Measurements from ENCODE around the gene SEC14L1. TPM values are rescaled to one million over a fixed set of nuclear protein-coding genes. Genes with fewer than 3 reads are reported as not detected.
"Not testable (repeated sequence)": the region's sequence is repeated elsewhere in the genome, so short reads cannot be mapped to it uniquely, and the experiment has no call there.

Gene SEC14L1
- total and polyA plus RNA-seq, 3 experiments from 2014 or later: 9.5 to 75.6 (median 73.3) TPM

- Histone ChIP-seq H3K27me3 (ENCODE audit: insufficient read depth, low read length, poor library complexity, severe bottlenecking) (no peaks in the 10 kb centered on the region), H3K4me1 (ENCODE audit: insufficient read depth, low read length) (peaks cover 14% of the 10 kb centered on the region), H3K4me3 (ENCODE audit: low read length) (no peak overlapping the region), H3K9me3 (ENCODE audit: low read length) (no peaks in the 10 kb centered on the region), H3K27ac (ENCODE audit: low read depth, low read length) (no peak overlapping the region), H3K36me3 (ENCODE audit: insufficient read depth, low read length) (peaks cover 4% of the 10 kb centered on the region)
- Mint-ChIP-seq H3K4me3 (no peak overlapping the region), H3K27ac (peak overlapping the region in 6 of 8 donors; percentile 33 to 86 (median 39)), H3K4me1 (peaks cover 16 to 31% (median 24%) of the 10 kb centered on the region in 3 donors), H3K36me3 (peaks cover 4 to 32% (median 7%) of the 10 kb centered on the region in 3 donors), H3K27me3 (no peaks in the 10 kb centered on the region), H3K9me3 (no peaks in the 10 kb centered on the region)
- ChIA-PET CTCF (interaction anchor here (1.6 kb wide), 1 partner anchor 13 kb away, joined by 6 read pairs; no protein-coding TSS in a partner anchor), POLR2A (no interaction called here)
- no peak for DNase-seq
Measured at GRCh38 chr17:77101521-77102410, 39.0 kb upstream of the SEC14L1 start.

DNA sequence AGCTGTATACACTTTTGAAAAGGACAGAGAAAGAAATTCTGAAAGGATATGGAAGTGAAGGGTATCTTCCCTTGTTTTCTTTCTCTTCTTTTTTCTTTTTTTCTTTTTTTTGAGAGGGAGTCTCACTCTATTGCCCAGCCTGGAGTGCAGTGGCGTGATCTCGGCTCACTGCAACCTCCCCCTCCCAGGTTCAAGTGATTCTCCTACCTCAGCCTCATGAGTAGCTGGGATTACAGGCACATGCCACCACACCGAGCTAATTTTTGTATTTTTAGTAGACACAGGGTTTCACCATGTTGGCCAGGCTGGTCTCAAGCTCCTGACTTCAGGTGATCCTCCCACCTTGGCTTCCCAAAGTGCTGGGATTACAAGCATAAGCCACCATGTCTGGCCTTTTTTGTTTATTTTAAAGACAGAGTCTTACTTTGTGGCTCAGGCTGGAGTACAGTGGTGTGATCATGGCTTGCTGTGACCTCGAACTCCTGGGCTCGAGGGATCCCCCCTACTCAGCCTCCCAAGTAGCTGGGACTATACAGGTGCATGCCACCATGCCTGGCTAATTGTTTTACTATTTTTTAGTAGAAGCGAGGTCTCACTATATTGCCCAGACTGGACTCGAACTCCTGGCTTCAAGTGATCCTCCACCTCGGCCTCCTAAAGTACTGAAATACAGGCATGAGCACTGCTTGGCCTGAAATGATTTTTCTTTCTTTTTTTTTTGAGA is 38.2 kb upstream of the SEC14L1 start:
- H3K36me3 ChIP-seq (ENCODE audit: insufficient read depth, low read length); H3K4me3 ChIP-seq (ENCODE audit: low read length); H3K9me3 Mint-ChIP-seq; H3K9me3 ChIP-seq (ENCODE audit: low read length); CTCF ChIA-PET; H3K27me3 Mint-ChIP-seq; H3K4me3 Mint-ChIP-seq; H3K27ac ChIP-seq (ENCODE audit: low read depth, low read length); H3K27me3 ChIP-seq (ENCODE audit: insufficient read depth, low read length, poor library complexity, severe bottlenecking); DNase-seq: not testable (repeated sequence)
- Mint-ChIP-seq H3K27ac (peak overlapping the region in 4 of 8 donors; percentile 36 to 65 (median 44)), H3K36me3 (peaks cover 4 to 28% (median 6%) of the 10 kb centered on the region in 3 donors), H3K4me1 (peaks cover 22 to 36% (median 26%) of the 10 kb centered on the region in 3 donors)
- peaks cover 14% of the 10 kb centered on the region for H3K4me1 ChIP-seq (ENCODE audit: insufficient read depth, low read length)
- POLR2A ChIA-PET: interaction anchor here (0.6 kb wide), 1 partner anchor 323 kb away, joined by 7 read pairs; no protein-coding TSS in a partner anchor

GRCh38 chr17:77105706-77106105 is 35.1 kb upstream of the SEC14L1 start:
- POLR2A ChIA-PET: no interaction called here
- no peaks in the 10 kb centered on the region for H3K9me3 ChIP-seq (ENCODE audit: low read length)

GRCh38 chr17:77106874-77107358 is 33.9 kb upstream of the SEC14L1 start:
- DNase-seq: peak in 1 of 5 donors; percentile 30
- POLR2A ChIA-PET: interaction anchor here (0.7 kb wide), 1 partner anchor 22 kb away, joined by 3 read pairs; no protein-coding TSS in a partner anchor
- no peaks in the 10 kb centered on the region for H3K27me3 ChIP-seq (ENCODE audit: insufficient read depth, low read length, poor library complexity, severe bottlenecking)
- H3K9me3 ChIP-seq (ENCODE audit: low read length): no peaks in the 10 kb centered on the region
- H3K27ac ChIP-seq (ENCODE audit: low read depth, low read length): no peak overlapping the region
- CTCF ChIA-PET: no interaction called here
- Mint-ChIP-seq H3K36me3 (peaks cover 0 to 1% (median 0%) of the 10 kb centered on the region in 3 donors), H3K27me3 (peaks cover 0 to 4% of the 10 kb centered on the region in 2 donors), H3K4me3 (peak overlapping the region; percentile 69 to 90 (median 74)), H3K27ac (peak overlapping the region in 7 of 8 donors; percentile 38 to 96 (median 84)), H3K4me1 (peaks cover 20 to 37% (median 28%) of the 10 kb centered on the region in 3 donors), H3K9me3 (no peaks in the 10 kb centered on the region)
- peaks cover 7% of the 10 kb centered on the region for H3K4me1 ChIP-seq (ENCODE audit: insufficient read depth, low read length)
- H3K4me3 ChIP-seq (ENCODE audit: low read length): peak overlapping the region; percentile 34
- H3K36me3 ChIP-seq (ENCODE audit: insufficient read depth, low read length): no peaks in the 10 kb centered on the region

More at GRCh38 chr17:77105706-77106105, 35.1 kb upstream of the SEC14L1 start:
- no peaks in the 10 kb centered on the region for H3K27me3 ChIP-seq (ENCODE audit: insufficient read depth, low read length, poor library complexity, severe bottlenecking)
- no peaks in the 10 kb centered on the region for H3K9me3 Mint-ChIP-seq
- no peaks in the 10 kb centered on the region for H3K36me3 ChIP-seq (ENCODE audit: insufficient read depth, low read length)
- peak overlapping the region in 1 of 7 donors; percentile 5 for H3K4me3 Mint-ChIP-seq
- peaks cover 0 to 4% of the 10 kb centered on the region in 2 donors for H3K27me3 Mint-ChIP-seq
- CTCF ChIA-PET: no interaction called here
- DNase-seq: no peak
- H3K4me1 ChIP-seq (ENCODE audit: insufficient read depth, low read length): peaks cover 7% of the 10 kb centered on the region
- peaks cover 20 to 37% (median 28%) of the 10 kb centered on the region in 3 donors for H3K4me1 Mint-ChIP-seq
- peaks cover 0 to 6% (median under 1%) of the 10 kb centered on the region in 3 donors for H3K36me3 Mint-ChIP-seq
- H3K27ac ChIP-seq (ENCODE audit: low read depth, low read length): no peak overlapping the region
- H3K4me3 ChIP-seq (ENCODE audit: low read length): no peak overlapping the region
- peak overlapping the region in 4 of 8 donors; percentile 3 to 79 (median 39) for H3K27ac Mint-ChIP-seq

DNA sequence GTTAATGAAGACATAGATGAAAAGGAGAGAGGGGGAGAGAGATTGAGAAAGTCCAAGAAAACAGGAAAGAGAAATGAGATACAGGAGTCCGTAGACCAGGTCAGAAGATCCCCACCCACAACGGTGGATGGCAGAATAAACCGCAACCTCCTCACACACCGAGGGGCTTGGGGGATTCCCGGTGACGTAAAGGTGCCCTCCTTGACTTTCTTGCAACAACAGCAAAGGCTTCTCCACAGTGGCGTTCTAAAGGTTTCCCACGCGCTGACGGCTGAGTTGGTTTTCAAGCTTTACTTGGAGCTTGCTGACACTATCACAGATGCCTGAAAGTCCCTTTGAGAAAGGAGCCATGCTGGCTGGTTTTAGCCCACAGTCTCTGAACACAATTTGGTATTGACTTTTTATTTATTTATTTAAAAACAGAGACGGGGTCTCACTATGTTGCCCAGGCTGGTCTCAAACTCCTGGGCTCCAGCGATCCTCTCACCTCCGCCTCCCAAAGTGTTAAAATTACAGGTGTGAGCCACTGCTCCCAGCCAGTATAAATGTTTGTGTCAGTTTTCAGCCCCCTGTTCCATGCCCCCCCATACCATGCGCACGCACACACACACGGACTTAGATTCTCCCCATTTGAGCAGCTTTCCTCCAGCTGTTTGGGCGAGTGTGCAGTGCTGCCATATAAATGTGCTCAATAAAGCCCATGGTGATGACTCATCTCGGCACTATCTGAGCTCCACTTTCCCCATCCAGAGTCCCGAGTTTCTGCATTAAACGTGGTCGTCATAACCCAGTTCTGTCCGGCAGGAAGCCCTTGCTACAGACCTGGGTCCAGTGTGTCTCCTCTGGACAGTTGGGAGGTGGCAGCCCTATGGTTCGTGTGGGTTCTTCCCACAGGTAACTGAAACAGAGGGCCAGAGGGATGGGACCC is 33.0 kb upstream of the SEC14L1 start:
- H3K36me3 Mint-ChIP-seq: peaks cover 0 to 1% (median 0%) of the 10 kb centered on the region in 3 donors
- no peaks in the 10 kb centered on the region for H3K36me3 ChIP-seq (ENCODE audit: insufficient read depth, low read length)
- peak overlapping the region; percentile 17 to 96 (median 82) for H3K27ac Mint-ChIP-seq
- H3K4me1 ChIP-seq (ENCODE audit: insufficient read depth, low read length): peaks cover 7% of the 10 kb centered on the region
- POLR2A ChIA-PET: interaction anchor here (0.6 to 0.7 kb wide), 2 partner anchors 22 to 55 kb away, joined by 3 to 7 read pairs; no protein-coding TSS in a partner anchor
- no peak overlapping the region for H3K4me3 ChIP-seq (ENCODE audit: low read length)
- H3K27ac ChIP-seq (ENCODE audit: low read depth, low read length): no peak overlapping the region
- H3K27me3 Mint-ChIP-seq: peaks cover 0 to 5% of the 10 kb centered on the region in 2 donors
- CTCF ChIA-PET: interaction anchor here (1.2 kb wide), 1 partner anchor 21 kb away, joined by 3 read pairs; no protein-coding TSS in a partner anchor
- no peaks in the 10 kb centered on the region for H3K9me3 Mint-ChIP-seq
- no peaks in the 10 kb centered on the region for H3K27me3 ChIP-seq (ENCODE audit: insufficient read depth, low read length, poor library complexity, severe bottlenecking)
- DNase-seq: peak; percentile 58 to 81 (median 66)
- H3K4me1 Mint-ChIP-seq: peaks cover 20 to 37% (median 28%) of the 10 kb centered on the region in 3 donors
- H3K9me3 ChIP-seq (ENCODE audit: low read length): no peaks in the 10 kb centered on the region
- peak overlapping the region; percentile 69 to 90 (median 74) for H3K4me3 Mint-ChIP-seq

GRCh38 chr17:77109159-77109759 is 31.5 kb upstream of the SEC14L1 start:
- no peak overlapping the region for H3K27ac ChIP-seq (ENCODE audit: low read depth, low read length)
- no peaks in the 10 kb centered on the region for H3K9me3 Mint-ChIP-seq

More at GRCh38 chr17:77109159-77109759, 31.5 kb upstream of the SEC14L1 start:
- Histone ChIP-seq H3K4me1 (ENCODE audit: insufficient read depth, low read length) (peaks cover 7% of the 10 kb centered on the region), H3K4me3 (ENCODE audit: low read length) (no peak overlapping the region), H3K36me3 (ENCODE audit: insufficient read depth, low read length) (no peaks in the 10 kb centered on the region), H3K9me3 (ENCODE audit: low read length) (no peaks in the 10 kb centered on the region), H3K27me3 (ENCODE audit: insufficient read depth, low read length, poor library complexity, severe bottlenecking) (no peaks in the 10 kb centered on the region)
- peaks cover 20 to 37% (median 28%) of the 10 kb centered on the region in 3 donors for H3K4me1 Mint-ChIP-seq
- H3K27ac Mint-ChIP-seq: peak overlapping the region in 6 of 8 donors; percentile 39 to 79 (median 58)
- POLR2A ChIA-PET: no interaction called here
- peak overlapping the region in 2 of 7 donors; percentile 2 to 15 for H3K4me3 Mint-ChIP-seq
- no peak for DNase-seq
- H3K27me3 Mint-ChIP-seq: peaks cover 0 to 5% of the 10 kb centered on the region in 2 donors
- H3K36me3 Mint-ChIP-seq: no peaks in the 10 kb centered on the region
- CTCF ChIA-PET: interaction anchor here (2.3 kb wide), 1 partner anchor 21 kb away, joined by 9 read pairs; no protein-coding TSS in a partner anchor

Data from CD8-positive, alpha-beta memory T cell (primary cell).